Caco-2 (cell line): Measurements from ENCODE around the gene CRADD. TPM values are rescaled to one million over a fixed set of nuclear protein-coding genes. Genes with fewer than 3 reads are reported as not detected.
"Not testable (repeated sequence)": the region's sequence is repeated elsewhere in the genome, so short reads cannot be mapped to it uniquely, and the experiment has no call there.

Source experiments
- BruUV-seq: library from RNA; stranded (reverse); fragments of 400-500 nt; replicated peaks from 2 replicates; lab custom pipeline; 2021; lab: Mats Ljungman, UMichigan
- CTCF ChIA-PET: fragments of 300-600 bp; sonication (Branson Sonifier 250); formaldehyde crosslinking; loops from one replicate; lab custom pipeline; 2022; ENCODE audit warnings: antibody characterized with exemption; lab: Charles Lee
- POLR2A ChIA-PET: fragments of 300-600 bp; sonication (Branson Sonifier 250); formaldehyde crosslinking; loops from one replicate; lab custom pipeline; 2022; ENCODE audit warnings: antibody characterized with exemption; lab: Charles Lee
- DNase-seq, 2 experiments: peaks; one replicate each; pipeline versions ENCODE4 v3.0.0 to v3.0.0-alpha.2; 2020 to 2022
- H3K27me3 ChIP-seq: replicated peaks from 2 replicates; pipeline ENCODE4 v1.6.0; 2011; ENCODE audit warnings: low read length; ENCODE audit not compliant: control insufficient read depth, insufficient read depth
- H3K36me3 ChIP-seq: 2 replicates; pipeline ENCODE4 v1.5.1; 2011; ENCODE audit warnings: low read length; ENCODE audit not compliant: control insufficient read depth, insufficient read depth
- H3K4me1 ChIP-seq: fragments of 250-450 bp; sonication (Bioruptor Pico); 2 replicates; pipeline ENCODE4 v1.5.1; 2020; ENCODE audit warnings: mild to moderate bottlenecking
- H3K4me3 ChIP-seq: 2 replicates; pipeline ENCODE4 v1.5.1; 2011; ENCODE audit warnings: low read depth, mild to moderate bottlenecking, control low read depth, low read length
- H3K9me3 ChIP-seq: fragments of 250-450 bp; sonication (Bioruptor Pico); 2 replicates; pipeline ENCODE4 v1.5.1; 2020; ENCODE audit warnings: mild to moderate bottlenecking, moderate library complexity
- H3K27ac Mint-ChIP-seq: one replicate; pipeline ENCODE4 v1.8.0; 2022; ENCODE audit warnings: mixed read lengths; ENCODE audit not compliant: unreplicated experiment
- H3K27me3 Mint-ChIP-seq: one replicate; pipeline ENCODE4 v1.8.0; 2022; ENCODE audit warnings: mixed read lengths; ENCODE audit not compliant: insufficient read depth, unreplicated experiment
- H3K36me3 Mint-ChIP-seq: one replicate; pipeline ENCODE4 v1.8.0; 2022; ENCODE audit warnings: mild to moderate bottlenecking, mixed read lengths; ENCODE audit not compliant: insufficient read depth, unreplicated experiment
- H3K4me1 Mint-ChIP-seq: one replicate; pipeline ENCODE4 v1.8.0; 2022; ENCODE audit warnings: low read depth, mixed read lengths; ENCODE audit not compliant: unreplicated experiment
- H3K4me3 Mint-ChIP-seq: one replicate; pipeline ENCODE4 v1.8.0; 2022; ENCODE audit warnings: mild to moderate bottlenecking, moderate library complexity, mixed read lengths; ENCODE audit not compliant: unreplicated experiment
- H3K9me3 Mint-ChIP-seq: one replicate; pipeline ENCODE4 v1.8.0; 2022; ENCODE audit warnings: mixed read lengths; ENCODE audit not compliant: unreplicated experiment
- intact Hi-C: fragments of 100-400 bp; cut with micrococcal nuclease; formaldehyde crosslinking; loops from one replicate; pipeline ENCODE4 v1.10.0; 2022; ENCODE audit not compliant: unreplicated experiment
- total RNA-seq: library from RNA; stranded (reverse); gene quantifications from 2 replicates; pipeline ENCODE4 v1.2.3, GENCODE V29; 2022
- TF ChIP-seq, protein P1 (sequence below), 2 experiments: fragments of 200-600 bp in 1 of 2; IDR thresholded peaks; 1 replicate in 1 of 2; 2 replicates in 1 of 2; pipeline versions ENCODE4 v1.5.1 to v1.8.0; 2011 to 2022; ENCODE audit warnings: antibody characterized with exemption in 1 of 2, control low read depth in 1 of 2, inconsistent platforms in 1 of 2, low read depth in 1 of 2, low read length in 1 of 2, mild to moderate bottlenecking in 1 of 2, moderate library complexity in 1 of 2; ENCODE audit not compliant: insufficient read depth in 1 of 2, severe bottlenecking in 1 of 2, unreplicated experiment in 1 of 2

The CRADD gene
- total RNA-seq, 1 experiment from 2014 or later, result 29.2 TPM

DNA sequence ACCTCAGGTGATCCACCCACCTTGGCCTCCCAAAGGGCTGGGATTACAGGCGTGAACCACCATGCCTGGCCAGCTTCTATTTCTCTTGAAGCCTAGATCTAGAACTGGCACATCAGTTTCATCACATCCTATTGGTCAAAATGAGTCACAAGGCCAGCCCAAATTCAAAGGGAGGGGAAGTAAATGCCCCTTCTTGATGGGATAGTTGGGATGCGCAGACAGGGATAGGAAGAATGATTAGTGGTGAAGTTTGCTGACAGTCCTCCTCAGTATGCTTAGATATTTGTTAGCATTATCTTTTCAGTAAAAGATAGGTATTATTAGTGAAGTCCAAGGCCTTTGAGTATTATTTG, 33.4 kb downstream of the CRADD start:
- intact Hi-C loops, result no loop called here
- no TSS peak for BruUV-seq
- Histone ChIP-seq H3K9me3 (peaks cover 20% of the 10 kb centered on the region), H3K4me1 (peaks cover 22% of the 10 kb centered on the region), H3K36me3 (no peaks in the 10 kb centered on the region), H3K4me3 (no peak overlapping the region), H3K27me3 (no peaks in the 10 kb centered on the region)
- no peaks in the 10 kb centered on the region for H3K27me3 Mint-ChIP-seq
- no peak overlapping the region for H3K27ac Mint-ChIP-seq
- CTCF ChIA-PET, result no interaction called here
- peaks cover 39% of the 10 kb centered on the region for H3K4me1 Mint-ChIP-seq
- no peak overlapping the region for H3K4me3 Mint-ChIP-seq
- no peak for DNase-seq
- TF ChIP-seq, protein P1, sequence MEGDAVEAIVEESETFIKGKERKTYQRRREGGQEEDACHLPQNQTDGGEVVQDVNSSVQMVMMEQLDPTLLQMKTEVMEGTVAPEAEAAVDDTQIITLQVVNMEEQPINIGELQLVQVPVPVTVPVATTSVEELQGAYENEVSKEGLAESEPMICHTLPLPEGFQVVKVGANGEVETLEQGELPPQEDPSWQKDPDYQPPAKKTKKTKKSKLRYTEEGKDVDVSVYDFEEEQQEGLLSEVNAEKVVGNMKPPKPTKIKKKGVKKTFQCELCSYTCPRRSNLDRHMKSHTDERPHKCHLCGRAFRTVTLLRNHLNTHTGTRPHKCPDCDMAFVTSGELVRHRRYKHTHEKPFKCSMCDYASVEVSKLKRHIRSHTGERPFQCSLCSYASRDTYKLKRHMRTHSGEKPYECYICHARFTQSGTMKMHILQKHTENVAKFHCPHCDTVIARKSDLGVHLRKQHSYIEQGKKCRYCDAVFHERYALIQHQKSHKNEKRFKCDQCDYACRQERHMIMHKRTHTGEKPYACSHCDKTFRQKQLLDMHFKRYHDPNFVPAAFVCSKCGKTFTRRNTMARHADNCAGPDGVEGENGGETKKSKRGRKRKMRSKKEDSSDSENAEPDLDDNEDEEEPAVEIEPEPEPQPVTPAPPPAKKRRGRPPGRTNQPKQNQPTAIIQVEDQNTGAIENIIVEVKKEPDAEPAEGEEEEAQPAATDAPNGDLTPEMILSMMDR (IDR thresholded peaks at IDR 0.05; ENCODE audit: insufficient read depth in 1 of 2, low read depth in 1 of 2, low read length in 1 of 2, severe bottlenecking in 1 of 2, unreplicated experiment in 1 of 2), result no peak
- POLR2A ChIA-PET, result no interaction called here
- H3K36me3 Mint-ChIP-seq, result peaks cover 67% of the 10 kb centered on the region
- peaks cover 43% of the 10 kb centered on the region for H3K9me3 Mint-ChIP-seq

DNA sequence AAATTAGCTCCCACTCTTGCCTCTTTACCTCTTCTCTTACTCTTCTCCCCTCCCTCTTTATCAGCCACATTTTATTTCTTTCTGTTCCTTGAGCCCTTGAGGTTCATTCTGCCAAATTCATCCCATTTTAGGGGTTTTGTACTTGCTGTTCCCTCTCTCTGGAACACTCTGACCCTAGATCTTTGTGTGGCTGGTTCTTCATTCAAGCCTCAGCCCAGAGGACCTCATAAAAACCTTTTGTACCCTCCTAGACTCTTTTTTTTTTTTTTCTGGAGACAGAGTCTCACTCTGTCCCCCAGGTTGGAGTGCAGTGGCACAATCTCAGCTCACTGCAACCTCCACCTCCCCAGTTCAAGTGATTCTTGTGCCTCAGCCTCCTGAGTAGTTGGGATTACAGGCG, 34.3 kb downstream of the CRADD start:
- peak overlapping the region; percentile 19 for H3K27ac Mint-ChIP-seq
- Histone ChIP-seq H3K4me1 (peaks cover 13% of the 10 kb centered on the region), H3K9me3 (peaks cover 20% of the 10 kb centered on the region)
- H3K27me3 ChIP-seq, intact Hi-C loops, H3K36me3 ChIP-seq, POLR2A ChIA-PET, H3K4me3 Mint-ChIP-seq, BruUV-seq, H3K4me3 ChIP-seq, H3K27me3 Mint-ChIP-seq, DNase-seq, CTCF ChIA-PET: not testable (repeated sequence)
- peaks cover 32% of the 10 kb centered on the region for H3K4me1 Mint-ChIP-seq
- peaks cover 45% of the 10 kb centered on the region for H3K9me3 Mint-ChIP-seq
- H3K36me3 Mint-ChIP-seq, result peaks cover 71% of the 10 kb centered on the region

DNA sequence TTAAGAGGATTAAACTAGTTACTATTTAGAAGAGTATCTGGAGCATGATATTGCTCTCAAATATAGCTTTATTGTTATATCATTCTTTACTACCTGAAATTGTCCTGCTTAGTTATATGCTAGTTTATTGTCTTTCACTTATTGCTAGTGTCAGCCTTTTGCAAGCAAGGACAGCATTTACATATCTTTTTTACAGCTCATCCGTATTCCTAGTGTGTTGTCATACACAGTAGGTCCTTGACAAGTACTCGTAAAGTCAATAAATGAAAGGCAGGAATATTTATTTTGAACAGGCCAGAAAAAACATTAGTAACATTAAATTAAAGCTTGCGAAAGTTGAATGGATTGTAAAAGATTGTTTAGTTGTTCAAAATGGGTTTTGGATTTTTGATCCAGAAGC, 35.0 kb downstream of the CRADD start:
- Mint-ChIP-seq H3K9me3 (peaks cover 52% of the 10 kb centered on the region), H3K27me3 (no peaks in the 10 kb centered on the region), H3K27ac (peak overlapping the region; percentile 19), H3K4me3 (no peak overlapping the region), H3K36me3 (peaks cover 75% of the 10 kb centered on the region), H3K4me1 (peaks cover 31% of the 10 kb centered on the region)
- no peaks in the 10 kb centered on the region for H3K36me3 ChIP-seq
- DNase-seq, result no peak
- H3K4me1 ChIP-seq, result peaks cover 6% of the 10 kb centered on the region
- ChIA-PET POLR2A (no interaction called here), CTCF (no interaction called here)
- TF ChIP-seq, protein P1 (IDR thresholded peaks at IDR 0.05; ENCODE audit: insufficient read depth in 1 of 2, low read depth in 1 of 2, low read length in 1 of 2, severe bottlenecking in 1 of 2, unreplicated experiment in 1 of 2), result no peak
- BruUV-seq, result no TSS peak
- intact Hi-C loops, result no loop called here
- H3K9me3 ChIP-seq, result peaks cover 22% of the 10 kb centered on the region
- no peak overlapping the region for H3K4me3 ChIP-seq
- H3K27me3 ChIP-seq, result no peaks in the 10 kb centered on the region

DNA sequence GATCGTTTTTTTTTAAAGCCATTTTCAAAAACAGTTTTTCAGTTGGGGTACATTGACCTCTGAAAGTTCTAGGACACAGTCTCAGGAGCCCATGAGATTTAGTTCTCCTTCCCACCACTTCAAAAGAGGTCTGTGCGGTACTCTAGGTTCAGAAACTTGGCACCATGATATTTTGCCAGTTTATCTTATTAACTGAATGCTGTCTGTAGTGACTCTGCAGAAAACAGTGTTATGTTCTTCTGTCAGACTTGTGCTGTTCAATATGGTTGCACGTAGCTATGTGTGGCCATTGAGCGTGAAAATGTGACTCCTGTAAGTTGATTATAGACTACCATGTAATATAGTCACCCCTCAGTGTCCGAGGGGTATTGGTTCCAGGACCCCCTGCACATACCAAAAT, 35.9 kb downstream of the CRADD start:
- intact Hi-C loops, result no loop called here
- no peaks in the 10 kb centered on the region for H3K4me1 ChIP-seq
- Mint-ChIP-seq H3K36me3 (peaks cover 75% of the 10 kb centered on the region), H3K4me1 (peaks cover 22% of the 10 kb centered on the region), H3K9me3 (peaks cover 51% of the 10 kb centered on the region), H3K4me3 (no peak overlapping the region), H3K27me3 (no peaks in the 10 kb centered on the region), H3K27ac (peak overlapping the region; percentile 19)
- ChIA-PET CTCF (no interaction called here), POLR2A (no interaction called here)
- no peaks in the 10 kb centered on the region for H3K27me3 ChIP-seq
- no peak overlapping the region for H3K4me3 ChIP-seq
- DNase-seq, result no peak
- TF ChIP-seq, protein P1 (IDR thresholded peaks at IDR 0.05; ENCODE audit: insufficient read depth in 1 of 2, low read depth in 1 of 2, low read length in 1 of 2, severe bottlenecking in 1 of 2, unreplicated experiment in 1 of 2), result no peak
- H3K36me3 ChIP-seq, result no peaks in the 10 kb centered on the region
- H3K9me3 ChIP-seq, result peaks cover 28% of the 10 kb centered on the region
- no TSS peak for BruUV-seq
